H1 (cell line): ENCODE data around the gene COL25A1. TPM values are rescaled to one million over a fixed set of nuclear protein-coding genes. Genes with fewer than 3 reads are reported as not detected.

Experiments used
- ATF2 ChIP-seq: IDR thresholded peaks from 2 replicates; pipeline ENCODE4 v1.6.1; 2012; ENCODE audit warnings: low read length, inconsistent platforms
- BCL11A ChIP-seq, 2 experiments: IDR thresholded peaks; one replicate each; pipeline ENCODE4 v1.6.1; 2011; ENCODE audit warnings: low read depth in 2 of 2, low read length in 2 of 2, mild to moderate bottlenecking in 2 of 2
- CHD7 ChIP-seq: fragments of 300-600 bp; sonication (generic); IDR thresholded peaks from 2 replicates; pipeline ENCODE4 v1.7.1; 2012; ENCODE audit warnings: low read length, moderate library complexity, mild to moderate bottlenecking, inconsistent platforms; ENCODE audit not compliant: insufficient replicate concordance
- NRF1 ChIP-seq: IDR thresholded peaks from 2 replicates; pipeline ENCODE4 v1.6.1; 2011; ENCODE audit warnings: mild to moderate bottlenecking, low read depth, low read length, improper control_type of control experiment
- SIRT6 ChIP-seq: IDR thresholded peaks from one replicate; pipeline ENCODE4 v1.7.1; 2012; ENCODE audit warnings: low read length, inconsistent platforms
- TAF1 ChIP-seq: IDR thresholded peaks from 2 replicates; pipeline ENCODE4 v1.6.1; 2011; ENCODE audit warnings: mild to moderate bottlenecking, low read depth, low read length
- polyA plus RNA-seq, 7 experiments: library from polyadenylated mRNA; depleted of rRNA in 3 of 7; stranded (reverse) in 5 of 7; unstranded in 2 of 7; fragments of >200 nt in 5 of 7; fragments of 200-250 nt in 2 of 7; gene quantifications; 1 replicate in 5 of 7; 2 replicates in 1 of 7; 4 replicates in 1 of 7; pipeline versions ENCODE4 v1.2.1 to v1.2.3, GENCODE V29; 2011 to 2013; ENCODE audit warnings: missing spikeins in 2 of 7, mixed read lengths in 2 of 7
- total RNA-seq: library from RNA; stranded (reverse); fragmentation: NEBNext Ultra II Directional; extraction: Animal tissue kit (Norgen Biotek cat#: 25700); gene quantifications from 2 replicates; pipeline ENCODE4 v1.2.1, GENCODE V29; 2021
- TF ChIP-seq, protein P1 (sequence below): IDR thresholded peaks from 2 replicates; pipeline ENCODE4 v1.6.1; 2011; ENCODE audit warnings: low read length, improper control_type of control experiment

The COL25A1 gene
- total and polyA plus RNA-seq, 2 of the 8 experiments (the other 6 are each of a cell fraction or from before 2014, with no cell fraction given) = 1.1 to 8.3 TPM

- TF ChIP-seq ATF2 = no peak
- no peak for TF ChIP-seq TAF1
- no peak for TF ChIP-seq SIRT6
- no peak for TF ChIP-seq CHD7
- no peak for TF ChIP-seq BCL11A (IDR thresholded peaks at IDR 0.05; ENCODE audit: low read depth in 2 of 2, low read length in 2 of 2)
- TF ChIP-seq, protein P1, sequence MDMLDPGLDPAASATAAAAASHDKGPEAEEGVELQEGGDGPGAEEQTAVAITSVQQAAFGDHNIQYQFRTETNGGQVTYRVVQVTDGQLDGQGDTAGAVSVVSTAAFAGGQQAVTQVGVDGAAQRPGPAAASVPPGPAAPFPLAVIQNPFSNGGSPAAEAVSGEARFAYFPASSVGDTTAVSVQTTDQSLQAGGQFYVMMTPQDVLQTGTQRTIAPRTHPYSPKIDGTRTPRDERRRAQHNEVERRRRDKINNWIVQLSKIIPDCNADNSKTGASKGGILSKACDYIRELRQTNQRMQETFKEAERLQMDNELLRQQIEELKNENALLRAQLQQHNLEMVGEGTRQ = no peak
- TF ChIP-seq NRF1 = no peak
- TF ChIP-seq, all 59 proteins: peak for 0
Observed at GRCh38 chr4:109004418-109004817, 298.0 kb downstream of the COL25A1 start (continued).
